GM19193 (cell line): Measurements from ENCODE around the gene PSMF1.

ENCODE experiments used
- POLR2A ChIP-seq: IDR thresholded peaks from 4 replicates; pipeline ENCODE4 v1.6.1; 2011; ENCODE audit not compliant: insufficient read depth, insufficient read length; ENCODE audit errors: extremely low read depth

Gene PSMF1

GRCh38 chr20:1169224-1169623 is 50.8 kb downstream of the PSMF1 start:
- no peak for TF ChIP-seq POLR2A

GRCh38 chr20:1171461-1172093 is 53.2 kb downstream of the PSMF1 start:
- TF ChIP-seq POLR2A = no peak

- TF ChIP-seq POLR2A = no peak
These were observed 55.3 kb downstream of the PSMF1 start for GRCh38 chr20:1173698-1174097.

- no peak for TF ChIP-seq POLR2A
These were observed 56.4 kb downstream of the PSMF1 start for GRCh38 chr20:1174787-1175186.

GRCh38 chr20:1177680-1178079 is 59.3 kb downstream of the PSMF1 start:
- no peak for TF ChIP-seq POLR2A

GRCh38 chr20:1178103-1178502 is 59.7 kb downstream of the PSMF1 start:
- TF ChIP-seq POLR2A = no peak

GRCh38 chr20:1178623-1179022 is 60.2 kb downstream of the PSMF1 start:
- no peak for TF ChIP-seq POLR2A

GRCh38 chr20:1180949-1181348 is 62.5 kb downstream of the PSMF1 start:
- no peak for TF ChIP-seq POLR2A

- no peak for TF ChIP-seq POLR2A
These were observed 63.7 kb downstream of the PSMF1 start for GRCh38 chr20:1182106-1182505.

- TF ChIP-seq POLR2A = no peak
These were observed 64.8 kb downstream of the PSMF1 start for GRCh38 chr20:1183153-1183552.

GRCh38 chr20:1184260-1184637 is 65.8 kb downstream of the PSMF1 start:
- TF ChIP-seq POLR2A = no peak

GRCh38 chr20:1184638-1185315 is 66.4 kb downstream of the PSMF1 start, which contains the start of gene TMEM74B:
TMEM74B (minus strand) TSS chr20:1184981; CDS start chr20:1183801, 1,180 bp downstream.
- no peak for TF ChIP-seq POLR2A

GRCh38 chr20:1185316-1185741 is 66.9 kb downstream of the PSMF1 start:
- no peak for TF ChIP-seq POLR2A

GRCh38 chr20:1185790-1186334 is 67.5 kb downstream of the PSMF1 start:
- TF ChIP-seq POLR2A = no peak

- TF ChIP-seq POLR2A = no peak
These were observed 68.1 kb downstream of the PSMF1 start for GRCh38 chr20:1186367-1186991.
